ENCODE measurements around the gene FABP2. TPM values are rescaled to one million over a fixed set of nuclear protein-coding genes. Genes with fewer than 3 reads are reported as not detected.
"Not testable (repeated sequence)": the region's sequence is repeated elsewhere in the genome, so short reads cannot be mapped to it uniquely, and the experiment has no call there.

The FABP2 gene
- total and polyA plus RNA-seq, 2 experiments from 2014 or later: not detected

GRCh38 chr4:119337010-119337409 lies 15.1 kb upstream of the FABP2 start:
- H3K27me3 ChIP-seq (ENCODE audit: insufficient read depth): no peaks in the 10 kb centered on the region
- H3K36me3 ChIP-seq (ENCODE audit: insufficient read depth): no peaks in the 10 kb centered on the region
- no peaks in the 10 kb centered on the region for H3K4me1 ChIP-seq (ENCODE audit: insufficient read depth)
- H3K9me3 Mint-ChIP-seq: no peaks in the 10 kb centered on the region
- DNase-seq (ENCODE audit: low spot score) (no peak), ATAC-seq (no peak)
- no peaks in the 10 kb centered on the region for H3K36me3 Mint-ChIP-seq (ENCODE audit: low read depth)
- H3K4me2 ChIP-seq: no peak overlapping the region
- H3K79me2 ChIP-seq (replicated peaks; ENCODE audit: insufficient read depth): no peaks in the 10 kb centered on the region
- no peaks in the 10 kb centered on the region for H4K20me1 ChIP-seq (replicated peaks; ENCODE audit: insufficient read depth)
- H3K27me3 Mint-ChIP-seq (ENCODE audit: insufficient read depth, low read depth, poor library complexity): no peaks in the 10 kb centered on the region
- H3K27ac Mint-ChIP-seq: no peak overlapping the region
- H2AFZ ChIP-seq: no peak overlapping the region
- TF ChIP-seq NANOG (IDR thresholded peaks at IDR 0.05; ENCODE audit: borderline replicate concordance) (no peak), ETS1 (IDR thresholded peaks at IDR 0.05) (no peak), STAT1 (IDR thresholded peaks at IDR 0.05; ENCODE audit: unreplicated experiment) (no peak), EZH2 (IDR thresholded peaks at IDR 0.05; ENCODE audit: low read depth, unreplicated experiment) (no peak), CTCF (conservative IDR thresholded peaks at IDR 0.05; ENCODE audit: low read depth in 2 of 2) (no peak), JUNB (IDR thresholded peaks at IDR 0.05; ENCODE audit: unreplicated experiment) (no peak), ZNF114 (CRISPR knock-in tag; IDR thresholded peaks at IDR 0.05) (no peak), EZH2phosphoT487 (IDR thresholded peaks at IDR 0.05; ENCODE audit: unreplicated experiment) (no peak), CREB1 (CRISPR knock-in tag; IDR thresholded peaks at IDR 0.05; ENCODE audit: low read depth) (no peak)
- no peaks in the 10 kb centered on the region for H3K4me1 Mint-ChIP-seq
- no peaks in the 10 kb centered on the region for H3F3A ChIP-seq (replicated peaks; ENCODE audit: low read depth)
- H3K4me3 ChIP-seq: no peak overlapping the region
- no peak overlapping the region for H3K4me3 Mint-ChIP-seq
- no peaks in the 10 kb centered on the region for H3K9me2 ChIP-seq (ENCODE audit: insufficient read depth)
- H3K27ac ChIP-seq (ENCODE audit: low read depth): no peak overlapping the region

- ATAC-seq; H3K4me1 ChIP-seq (ENCODE audit: insufficient read depth); DNase-seq (ENCODE audit: low spot score); H3K4me3 ChIP-seq; H3K79me2 ChIP-seq (replicated peaks; ENCODE audit: insufficient read depth); H3K4me3 Mint-ChIP-seq; H3K27ac Mint-ChIP-seq; H3F3A ChIP-seq (replicated peaks; ENCODE audit: low read depth); H3K9me3 Mint-ChIP-seq; H3K27me3 Mint-ChIP-seq (ENCODE audit: insufficient read depth, low read depth, poor library complexity); H4K20me1 ChIP-seq (replicated peaks; ENCODE audit: insufficient read depth); H3K27ac ChIP-seq (ENCODE audit: low read depth); H2AFZ ChIP-seq; H3K9me2 ChIP-seq (ENCODE audit: insufficient read depth); H3K36me3 ChIP-seq (ENCODE audit: insufficient read depth); H3K36me3 Mint-ChIP-seq (ENCODE audit: low read depth); H3K4me1 Mint-ChIP-seq; H3K4me2 ChIP-seq; H3K27me3 ChIP-seq (ENCODE audit: insufficient read depth): not testable (repeated sequence)
Observed at GRCh38 chr4:119336332-119336979, 14.5 kb upstream of the FABP2 start.
